Measurements from ENCODE around the gene CEP57L1. TPM values are rescaled to one million over a fixed set of nuclear protein-coding genes. Genes with fewer than 3 reads are reported as not detected.
"Not testable (repeated sequence)": the region's sequence is repeated elsewhere in the genome, so short reads cannot be mapped to it uniquely, and the experiment has no call there.

The CEP57L1 gene
- total and polyA plus RNA-seq, 2 donors (not counting 1 experiment from before 2014, with no cell fraction given): 18.6 to 36.0 TPM

DNA sequence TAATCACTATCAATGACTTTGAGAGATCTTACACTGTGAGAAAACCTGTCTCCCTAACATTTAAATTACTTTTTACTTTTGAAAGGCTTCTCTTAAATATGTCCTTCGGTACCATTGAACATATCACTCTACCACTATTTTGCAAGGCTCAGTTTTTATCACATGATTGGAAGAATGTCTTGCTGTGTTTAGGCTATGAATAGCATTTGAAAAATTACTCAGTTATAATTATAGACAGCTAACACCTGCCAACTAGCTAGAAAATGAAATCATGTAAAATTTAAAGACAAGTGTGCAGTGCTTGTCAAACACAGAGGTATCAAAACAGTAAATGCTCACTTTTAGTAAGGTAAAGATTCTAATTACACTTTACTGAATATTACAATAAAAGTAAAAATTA lies 11.7 kb upstream of the CEP57L1 start:
- H3K4me3 ChIP-seq (replicated peaks in 1 of 4; ENCODE audit: control extremely low read depth in 1 of 4, insufficient read depth in 1 of 4, low read depth in 3 of 4, low read length in 4 of 4): no peak overlapping the region

DNA sequence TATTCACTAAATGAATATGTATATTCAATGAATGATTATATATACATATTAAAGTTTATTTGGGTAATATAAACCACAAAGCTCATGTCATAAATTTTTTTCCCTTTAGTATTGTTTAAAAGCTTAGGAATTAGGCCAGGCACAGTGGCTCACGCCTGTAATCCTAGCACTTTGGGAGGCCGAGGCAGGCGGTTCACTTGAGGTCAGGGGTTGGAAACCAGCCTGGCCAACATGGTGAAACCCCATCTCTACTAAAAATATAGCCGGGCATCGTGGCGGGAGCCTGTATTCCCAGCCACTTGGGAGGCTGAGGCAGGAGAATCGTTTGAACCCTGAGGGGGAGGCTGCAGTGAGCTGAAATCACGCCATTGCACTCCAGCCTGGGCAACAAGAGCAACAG lies 11.2 kb upstream of the CEP57L1 start:
- not testable (repeated sequence) for H3K9ac ChIP-seq (ENCODE audit: insufficient read depth, low read length); H3K4me3 ChIP-seq (replicated peaks in 1 of 4; ENCODE audit: control extremely low read depth in 1 of 4, insufficient read depth in 1 of 4, low read depth in 3 of 4, low read length in 4 of 4); H2AFZ ChIP-seq (ENCODE audit: low read length); H3K4me2 ChIP-seq (ENCODE audit: extremely low read depth, insufficient read depth, low read length); H4K20me1 ChIP-seq (ENCODE audit: control insufficient read depth, extremely low read depth, insufficient read depth, low read length); H3K79me2 ChIP-seq (ENCODE audit: control insufficient read depth, insufficient read depth, low read length); DNase-seq (ENCODE audit: low read depth in 2 of 2); H3K27me3 ChIP-seq (ENCODE audit: control insufficient read depth, insufficient read depth, low read length); H3K36me3 ChIP-seq (ENCODE audit: control insufficient read depth, insufficient read depth, low read length); H3K4me1 ChIP-seq (ENCODE audit: control insufficient read depth, extremely low read depth, insufficient read depth, low read length); H3K27ac ChIP-seq (ENCODE audit: insufficient read depth, low read length); H3K9me3 ChIP-seq (ENCODE audit: control insufficient read depth, insufficient read depth, low read depth, low read length)

More for the DNA sequence above, 11.7 kb upstream of the CEP57L1 start:
- H3K79me2 ChIP-seq (ENCODE audit: control insufficient read depth, insufficient read depth, low read length): no peaks in the 10 kb centered on the region
- no peak overlapping the region for H2AFZ ChIP-seq (ENCODE audit: low read length)
- no peak for DNase-seq (ENCODE audit: low read depth in 2 of 2)
- no peaks in the 10 kb centered on the region for H3K9me3 ChIP-seq (ENCODE audit: control insufficient read depth, insufficient read depth, low read depth, low read length)
- no peaks in the 10 kb centered on the region for H3K36me3 ChIP-seq (ENCODE audit: control insufficient read depth, insufficient read depth, low read length)
- no peaks in the 10 kb centered on the region for H4K20me1 ChIP-seq (ENCODE audit: control insufficient read depth, extremely low read depth, insufficient read depth, low read length)
- H3K9ac ChIP-seq (ENCODE audit: insufficient read depth, low read length): no peak overlapping the region
- H3K4me2 ChIP-seq (ENCODE audit: extremely low read depth, insufficient read depth, low read length): no peak overlapping the region
- H3K27ac ChIP-seq (ENCODE audit: insufficient read depth, low read length): no peak overlapping the region
- no peaks in the 10 kb centered on the region for H3K4me1 ChIP-seq (ENCODE audit: control insufficient read depth, extremely low read depth, insufficient read depth, low read length)
- TF ChIP-seq, protein P1, sequence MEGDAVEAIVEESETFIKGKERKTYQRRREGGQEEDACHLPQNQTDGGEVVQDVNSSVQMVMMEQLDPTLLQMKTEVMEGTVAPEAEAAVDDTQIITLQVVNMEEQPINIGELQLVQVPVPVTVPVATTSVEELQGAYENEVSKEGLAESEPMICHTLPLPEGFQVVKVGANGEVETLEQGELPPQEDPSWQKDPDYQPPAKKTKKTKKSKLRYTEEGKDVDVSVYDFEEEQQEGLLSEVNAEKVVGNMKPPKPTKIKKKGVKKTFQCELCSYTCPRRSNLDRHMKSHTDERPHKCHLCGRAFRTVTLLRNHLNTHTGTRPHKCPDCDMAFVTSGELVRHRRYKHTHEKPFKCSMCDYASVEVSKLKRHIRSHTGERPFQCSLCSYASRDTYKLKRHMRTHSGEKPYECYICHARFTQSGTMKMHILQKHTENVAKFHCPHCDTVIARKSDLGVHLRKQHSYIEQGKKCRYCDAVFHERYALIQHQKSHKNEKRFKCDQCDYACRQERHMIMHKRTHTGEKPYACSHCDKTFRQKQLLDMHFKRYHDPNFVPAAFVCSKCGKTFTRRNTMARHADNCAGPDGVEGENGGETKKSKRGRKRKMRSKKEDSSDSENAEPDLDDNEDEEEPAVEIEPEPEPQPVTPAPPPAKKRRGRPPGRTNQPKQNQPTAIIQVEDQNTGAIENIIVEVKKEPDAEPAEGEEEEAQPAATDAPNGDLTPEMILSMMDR (conservative IDR thresholded peaks at IDR 0.05 in 1 of 2, IDR thresholded peaks at IDR 0.05 in 1 of 2; ENCODE audit: low read depth in 1 of 2, low read length in 2 of 2): no peak
- TF ChIP-seq EZH2 (IDR thresholded peaks at IDR 0.05; ENCODE audit: low read length, missing control alignments): no peak
- no peaks in the 10 kb centered on the region for H3K27me3 ChIP-seq (ENCODE audit: control insufficient read depth, insufficient read depth, low read length)

DNA sequence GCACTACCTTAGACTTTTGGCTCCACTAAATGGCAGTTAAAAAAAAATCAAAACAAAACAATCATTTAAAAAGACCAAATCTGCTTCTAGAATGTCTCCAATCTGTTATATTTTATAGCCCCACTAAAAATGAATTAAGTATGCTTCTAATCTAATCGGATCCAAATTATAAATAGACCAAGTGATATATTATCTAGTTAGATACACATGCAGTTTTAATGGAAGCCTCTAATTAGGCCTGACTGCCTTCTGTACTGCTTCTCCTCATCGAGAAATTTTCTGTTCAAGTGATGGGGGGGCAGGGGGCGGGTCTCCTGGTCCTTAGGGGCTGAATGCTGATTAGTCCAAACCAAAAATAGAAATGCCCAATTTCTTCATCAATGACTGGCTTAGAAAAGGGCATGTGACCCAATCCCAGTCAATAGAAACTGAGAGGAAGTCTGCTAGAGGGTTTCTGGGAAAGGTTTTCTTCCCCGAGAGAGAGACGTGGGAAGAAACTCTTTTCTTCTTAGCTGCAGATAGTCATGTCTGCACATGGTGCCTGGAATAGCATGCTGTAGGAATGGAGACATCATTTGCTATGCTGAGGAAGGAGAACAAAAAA lies 7.5 kb upstream of the CEP57L1 start:
- H3K4me3 ChIP-seq (replicated peaks in 1 of 4; ENCODE audit: control extremely low read depth in 1 of 4, insufficient read depth in 1 of 4, low read depth in 3 of 4, low read length in 4 of 4): no peak overlapping the region
- H3K9ac ChIP-seq (ENCODE audit: insufficient read depth, low read length): no peak overlapping the region
- H3K27ac ChIP-seq (ENCODE audit: insufficient read depth, low read length): no peak overlapping the region
- no peaks in the 10 kb centered on the region for H3K27me3 ChIP-seq (ENCODE audit: control insufficient read depth, insufficient read depth, low read length)
- H3K79me2 ChIP-seq (ENCODE audit: control insufficient read depth, insufficient read depth, low read length): peaks cover 10% of the 10 kb centered on the region
- H2AFZ ChIP-seq (ENCODE audit: low read length): no peak overlapping the region
- no peaks in the 10 kb centered on the region for H3K9me3 ChIP-seq (ENCODE audit: control insufficient read depth, insufficient read depth, low read depth, low read length)
- TF ChIP-seq, protein P1 (conservative IDR thresholded peaks at IDR 0.05 in 1 of 2, IDR thresholded peaks at IDR 0.05 in 1 of 2; ENCODE audit: low read depth in 1 of 2, low read length in 2 of 2): no peak
- no peak for TF ChIP-seq EZH2 (IDR thresholded peaks at IDR 0.05; ENCODE audit: low read length, missing control alignments)
- H3K4me1 ChIP-seq (ENCODE audit: control insufficient read depth, extremely low read depth, insufficient read depth, low read length): peaks cover 3% of the 10 kb centered on the region
- DNase-seq (ENCODE audit: low read depth in 2 of 2): no peak
- no peaks in the 10 kb centered on the region for H4K20me1 ChIP-seq (ENCODE audit: control insufficient read depth, extremely low read depth, insufficient read depth, low read length)
- H3K36me3 ChIP-seq (ENCODE audit: control insufficient read depth, insufficient read depth, low read length): no peaks in the 10 kb centered on the region
- H3K4me2 ChIP-seq (ENCODE audit: extremely low read depth, insufficient read depth, low read length): no peak overlapping the region

Measured in fibroblast of lung (primary cell).